Stimulated activated CD8-positive, alpha-beta memory T cell treated with anti-CD3 and anti-CD28 coated beads, Interleukin-15, amount 100 ng/mL, for 1 hour (primary cell): Measurements from ENCODE around the gene ZBTB37.
"Not testable (repeated sequence)": the region's sequence is repeated elsewhere in the genome, so short reads cannot be mapped to it uniquely, and the experiment has no call there.

Experiments
- DNase-seq: peaks from one replicate; pipeline ENCODE4 v3.0.0-alpha.2; 2020; ENCODE audit warnings: low read depth

The ZBTB37 gene

GRCh38 chr1:173865468-173866164 lies 2.6 kb upstream of the ZBTB37 start:
- no peak for DNase-seq

- no peak for DNase-seq
Observed at GRCh38 chr1:173866413-173867115, 1.6 kb upstream of the ZBTB37 start.

- peak; percentile 29 for DNase-seq
Observed at GRCh38 chr1:173867141-173867752, 933 bp upstream of the ZBTB37 start.

- DNase-seq: peak; percentile 97
Observed at GRCh38 chr1:173867753-173868265, 371 bp upstream of the ZBTB37 start, which contains the start of gene GAS5. GAS5 (minus strand) TSS chr1:173867989.

DNA sequence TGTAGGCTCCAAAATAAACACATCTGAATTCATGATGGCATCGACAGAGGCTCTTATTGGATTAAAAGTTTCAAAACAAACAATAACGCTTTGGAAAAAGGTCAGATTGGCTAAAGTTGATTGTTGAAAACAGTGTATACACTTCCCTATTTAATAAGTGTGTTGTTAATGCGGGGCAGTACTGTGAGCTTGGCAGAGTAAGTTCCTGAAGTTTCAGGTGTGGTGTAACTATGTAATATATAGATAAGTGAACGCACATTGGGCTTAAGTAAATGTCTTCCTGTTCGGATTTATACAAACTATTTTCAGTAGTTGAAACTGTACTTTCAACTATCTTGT lies 810 bp downstream of the ZBTB37 start:
- DNase-seq: no peak

DNA sequence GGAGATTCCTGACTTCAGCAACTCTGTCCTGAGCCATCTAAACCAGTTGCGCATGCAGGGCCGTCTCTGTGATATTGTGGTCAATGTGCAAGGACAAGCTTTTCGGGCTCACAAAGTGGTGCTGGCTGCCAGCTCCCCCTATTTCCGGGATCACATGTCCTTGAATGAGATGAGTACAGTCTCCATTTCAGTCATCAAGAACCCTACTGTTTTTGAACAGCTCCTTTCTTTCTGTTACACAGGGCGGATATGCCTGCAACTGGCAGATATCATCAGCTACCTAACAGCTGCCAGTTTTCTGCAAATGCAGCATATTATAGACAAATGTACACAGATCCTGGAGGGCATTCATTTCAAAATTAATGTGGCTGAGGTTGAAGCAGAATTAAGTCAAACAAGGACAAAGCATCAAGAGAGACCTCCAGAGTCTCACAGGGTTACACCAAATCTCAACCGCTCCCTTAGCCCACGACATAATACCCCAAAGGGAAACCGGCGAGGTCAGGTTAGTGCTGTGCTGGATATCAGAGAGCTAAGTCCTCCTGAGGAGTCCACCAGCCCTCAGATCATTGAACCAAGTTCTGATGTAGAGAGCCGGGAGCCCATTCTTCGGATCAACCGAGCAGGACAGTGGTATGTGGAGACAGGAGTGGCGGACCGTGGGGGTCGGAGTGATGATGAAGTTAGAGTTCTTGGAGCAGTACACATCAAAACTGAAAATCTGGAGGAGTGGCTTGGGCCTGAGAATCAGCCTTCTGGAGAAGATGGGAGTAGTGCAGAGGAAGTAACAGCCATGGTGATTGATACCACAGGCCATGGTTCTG lies 2.3 kb downstream of the ZBTB37 start:
- no peak for DNase-seq

GRCh38 chr1:173871091-173871490 lies 2.9 kb downstream of the ZBTB37 start:
- no peak for DNase-seq

- DNase-seq: no peak
Observed at GRCh38 chr1:173871500-173871899, 3.3 kb downstream of the ZBTB37 start.

DNA sequence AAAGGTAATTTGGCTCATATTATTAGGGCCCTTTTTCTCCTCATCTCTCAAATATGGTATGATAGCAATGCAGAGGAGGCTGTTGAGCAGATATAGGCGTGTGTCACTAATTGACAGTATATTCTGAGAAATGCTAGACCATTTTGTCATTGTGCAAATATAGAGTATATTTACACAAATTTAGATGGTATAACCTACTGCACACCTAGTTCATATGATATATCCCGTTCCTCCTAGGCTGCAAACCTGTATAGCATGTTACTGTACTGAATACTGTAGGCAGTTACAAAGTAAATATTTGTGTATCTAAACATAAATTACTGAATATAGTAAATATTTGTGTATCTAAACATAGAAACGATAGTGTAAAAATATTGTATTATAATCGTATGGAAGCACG lies 8.6 kb downstream of the ZBTB37 start:
- DNase-seq: no peak

DNA sequence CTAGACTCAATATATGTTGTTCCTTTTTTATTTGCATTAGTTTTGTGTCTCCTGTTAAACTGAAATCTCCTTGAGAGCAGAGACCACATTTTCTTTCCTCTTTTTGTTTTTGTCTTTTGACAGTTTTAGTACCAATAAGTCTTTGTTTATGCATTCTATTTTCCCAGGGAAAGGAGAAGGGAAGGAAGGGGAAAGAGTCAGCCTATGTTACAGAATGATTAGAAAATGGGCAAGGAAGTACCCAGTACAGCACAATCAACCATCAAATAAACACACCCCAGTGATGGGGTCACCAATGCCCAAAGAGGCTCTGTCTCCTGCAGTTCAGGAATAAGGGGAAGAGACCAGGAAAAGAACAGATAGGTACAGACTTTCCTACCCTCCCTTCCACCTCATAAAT lies 10.1 kb downstream of the ZBTB37 start:
- DNase-seq: no peak

DNA sequence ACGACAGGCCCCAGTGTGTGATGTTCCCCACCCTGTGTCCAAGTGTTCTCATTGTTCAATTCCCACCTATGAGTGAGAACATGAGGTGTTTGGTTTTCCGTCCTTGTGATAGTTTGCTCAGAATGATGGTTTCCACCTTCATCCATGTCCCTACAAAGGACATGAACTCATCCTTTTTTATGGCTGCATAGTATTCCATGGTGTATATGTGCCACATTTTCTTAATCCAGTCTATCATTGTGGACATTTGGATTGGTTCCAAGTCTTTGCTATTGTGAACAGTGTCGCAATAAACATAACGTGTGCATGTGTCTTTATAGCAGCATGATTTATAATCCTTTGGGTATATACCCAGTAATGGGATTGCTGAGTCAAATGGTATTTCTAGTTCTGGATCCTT lies 12.9 kb downstream of the ZBTB37 start:
- DNase-seq: not testable (repeated sequence)

- DNase-seq: no peak
Observed at GRCh38 chr1:173884701-173885100, 16.5 kb downstream of the ZBTB37 start.

DNA sequence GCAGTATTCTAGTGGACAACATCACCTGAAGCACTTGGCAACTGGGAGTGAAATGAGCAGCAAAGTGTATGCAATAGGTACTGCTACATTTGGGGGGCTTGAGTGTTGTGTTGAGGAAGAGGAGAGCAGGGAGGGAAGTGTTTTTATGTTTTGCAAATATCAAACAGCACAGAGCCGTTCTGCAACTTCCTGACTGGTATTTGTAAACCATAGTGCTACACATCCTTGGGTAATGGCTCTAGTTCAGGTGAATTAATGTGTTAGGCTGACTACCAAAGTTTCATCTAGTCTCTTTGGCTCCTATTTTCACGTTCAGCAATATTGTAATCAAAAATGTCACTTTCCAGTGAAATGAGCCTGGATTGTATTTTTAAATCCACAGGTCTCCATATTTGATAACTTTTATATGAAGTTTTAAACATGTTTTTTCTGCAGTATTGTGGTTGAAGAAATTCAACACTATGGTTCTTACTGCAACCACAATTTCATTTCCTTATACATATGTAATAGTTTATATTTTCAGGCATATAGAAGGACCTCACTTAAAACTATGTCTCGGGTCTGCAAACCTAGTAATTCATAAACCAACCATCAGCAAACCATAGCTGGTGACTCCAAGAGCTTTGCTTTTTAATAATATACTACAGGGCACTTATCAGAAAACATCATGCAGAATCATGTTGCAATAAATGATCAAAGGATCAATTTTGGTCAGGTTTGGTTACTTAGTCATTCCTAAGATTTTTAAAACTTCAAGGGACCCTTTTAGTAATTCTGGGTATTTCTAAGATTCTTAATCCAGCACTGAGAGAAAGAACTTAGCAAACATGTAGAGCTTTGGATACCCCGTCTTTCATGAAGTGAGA lies 18.8 kb downstream of the ZBTB37 start:
- no peak for DNase-seq

- no peak for DNase-seq
Observed at GRCh38 chr1:173887627-173888026, 19.4 kb downstream of the ZBTB37 start.

GRCh38 chr1:173888749-173889148 lies 20.6 kb downstream of the ZBTB37 start:
- DNase-seq: no peak

DNA sequence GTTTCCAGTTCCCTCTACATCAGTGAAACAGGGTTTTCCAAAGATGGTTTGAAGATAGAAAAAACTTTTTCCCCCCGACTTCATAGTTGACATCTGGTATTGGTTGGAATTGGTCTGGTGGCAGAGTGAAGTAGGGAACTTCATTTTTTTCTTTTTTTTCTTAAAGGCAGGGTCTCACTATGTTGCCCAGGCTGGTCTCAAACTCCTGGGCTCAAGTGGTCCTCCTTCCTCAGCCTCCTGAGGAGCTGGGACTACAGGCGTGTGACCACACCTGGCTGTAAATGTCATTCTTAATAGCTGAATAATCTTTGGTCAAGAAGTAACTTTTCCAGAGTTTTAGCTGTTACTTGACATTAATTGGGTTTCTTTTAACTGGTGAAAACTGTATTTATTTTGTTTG lies 21.7 kb downstream of the ZBTB37 start:
- DNase-seq: no peak

GRCh38 chr1:173893611-173894010 lies 25.4 kb downstream of the ZBTB37 start:
- DNase-seq: no peak

DNA sequence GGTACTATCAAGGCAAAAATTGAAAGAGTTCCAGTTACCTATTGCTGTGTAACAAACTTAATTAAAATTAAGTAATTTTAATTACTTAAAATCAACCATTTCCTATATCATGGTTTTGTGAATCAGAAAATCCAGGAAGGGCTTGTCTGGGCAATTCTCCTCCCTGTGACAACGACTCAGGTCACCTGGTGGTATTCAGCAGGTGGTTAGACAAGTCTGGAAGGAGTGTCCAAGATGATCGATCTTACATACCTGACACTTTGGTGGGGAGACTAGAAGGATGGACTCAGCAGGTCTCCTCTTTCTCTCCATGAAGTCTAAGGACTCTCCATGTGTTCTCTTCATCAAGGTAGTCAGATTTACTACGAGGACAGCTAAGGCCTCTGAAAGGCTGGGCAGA lies 26.0 kb downstream of the ZBTB37 start:
- DNase-seq: no peak

DNA sequence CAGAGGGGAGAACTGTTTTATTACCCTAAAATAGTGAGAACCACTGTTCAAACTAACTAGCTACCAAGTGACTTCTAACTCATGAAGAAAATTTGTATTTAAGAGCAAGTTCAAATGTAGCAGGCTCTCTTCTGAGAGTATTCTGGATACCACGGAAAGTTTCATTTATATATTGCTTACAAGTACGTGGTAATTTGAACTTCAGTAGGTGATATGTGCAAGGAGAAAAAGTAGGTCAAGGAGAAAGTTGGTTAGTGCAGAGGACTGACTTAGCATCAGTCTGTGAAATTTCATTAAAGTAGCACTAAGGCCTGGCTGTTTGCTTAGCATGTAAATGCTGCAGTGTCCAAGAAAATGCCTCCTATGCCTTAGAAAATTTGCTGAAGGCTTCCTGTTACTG lies 32.2 kb downstream of the ZBTB37 start:
- DNase-seq: no peak

- DNase-seq: no peak
Observed at GRCh38 chr1:173900992-173901391, 32.8 kb downstream of the ZBTB37 start.

- DNase-seq: no peak
Observed at GRCh38 chr1:173903827-173904531, 35.8 kb downstream of the ZBTB37 start.
